Measurements from ENCODE around the gene RAPGEF4.
"Not testable (repeated sequence)": the region's sequence is repeated elsewhere in the genome, so short reads cannot be mapped to it uniquely, and the experiment has no call there.

RAPGEF4 gene

DNA sequence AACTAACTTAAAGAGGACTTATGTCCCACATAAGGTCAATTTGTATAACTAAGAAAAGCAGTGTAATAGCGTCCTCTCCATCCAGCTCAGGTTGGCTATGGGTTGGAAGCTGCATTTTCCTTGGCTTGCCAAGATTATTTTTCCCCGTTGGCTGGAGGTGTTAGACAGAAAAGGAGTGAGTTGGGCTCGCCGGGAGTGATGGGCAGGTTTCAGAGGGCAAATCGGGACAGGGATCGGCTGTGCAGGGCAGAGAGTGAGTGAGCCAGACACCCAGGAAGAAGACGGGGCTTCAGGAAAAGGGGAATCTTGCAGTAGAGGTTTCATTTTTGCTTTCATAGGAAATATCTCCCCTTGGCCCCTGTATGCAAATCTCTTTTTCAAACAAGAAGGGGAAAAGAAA lies 298.5 kb downstream of the RAPGEF4 start:
- TF ChIP-seq, protein P1, sequence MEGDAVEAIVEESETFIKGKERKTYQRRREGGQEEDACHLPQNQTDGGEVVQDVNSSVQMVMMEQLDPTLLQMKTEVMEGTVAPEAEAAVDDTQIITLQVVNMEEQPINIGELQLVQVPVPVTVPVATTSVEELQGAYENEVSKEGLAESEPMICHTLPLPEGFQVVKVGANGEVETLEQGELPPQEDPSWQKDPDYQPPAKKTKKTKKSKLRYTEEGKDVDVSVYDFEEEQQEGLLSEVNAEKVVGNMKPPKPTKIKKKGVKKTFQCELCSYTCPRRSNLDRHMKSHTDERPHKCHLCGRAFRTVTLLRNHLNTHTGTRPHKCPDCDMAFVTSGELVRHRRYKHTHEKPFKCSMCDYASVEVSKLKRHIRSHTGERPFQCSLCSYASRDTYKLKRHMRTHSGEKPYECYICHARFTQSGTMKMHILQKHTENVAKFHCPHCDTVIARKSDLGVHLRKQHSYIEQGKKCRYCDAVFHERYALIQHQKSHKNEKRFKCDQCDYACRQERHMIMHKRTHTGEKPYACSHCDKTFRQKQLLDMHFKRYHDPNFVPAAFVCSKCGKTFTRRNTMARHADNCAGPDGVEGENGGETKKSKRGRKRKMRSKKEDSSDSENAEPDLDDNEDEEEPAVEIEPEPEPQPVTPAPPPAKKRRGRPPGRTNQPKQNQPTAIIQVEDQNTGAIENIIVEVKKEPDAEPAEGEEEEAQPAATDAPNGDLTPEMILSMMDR (IDR thresholded peaks at IDR 0.05; ENCODE audit: low read depth, low read length, missing control alignments), result no peak
- DNase-seq (ENCODE audit: extremely low read depth, low read depth), result no peak
- H3K4me3 ChIP-seq (replicated peaks; ENCODE audit: low read depth, low read length), result no peak overlapping the region

DNA sequence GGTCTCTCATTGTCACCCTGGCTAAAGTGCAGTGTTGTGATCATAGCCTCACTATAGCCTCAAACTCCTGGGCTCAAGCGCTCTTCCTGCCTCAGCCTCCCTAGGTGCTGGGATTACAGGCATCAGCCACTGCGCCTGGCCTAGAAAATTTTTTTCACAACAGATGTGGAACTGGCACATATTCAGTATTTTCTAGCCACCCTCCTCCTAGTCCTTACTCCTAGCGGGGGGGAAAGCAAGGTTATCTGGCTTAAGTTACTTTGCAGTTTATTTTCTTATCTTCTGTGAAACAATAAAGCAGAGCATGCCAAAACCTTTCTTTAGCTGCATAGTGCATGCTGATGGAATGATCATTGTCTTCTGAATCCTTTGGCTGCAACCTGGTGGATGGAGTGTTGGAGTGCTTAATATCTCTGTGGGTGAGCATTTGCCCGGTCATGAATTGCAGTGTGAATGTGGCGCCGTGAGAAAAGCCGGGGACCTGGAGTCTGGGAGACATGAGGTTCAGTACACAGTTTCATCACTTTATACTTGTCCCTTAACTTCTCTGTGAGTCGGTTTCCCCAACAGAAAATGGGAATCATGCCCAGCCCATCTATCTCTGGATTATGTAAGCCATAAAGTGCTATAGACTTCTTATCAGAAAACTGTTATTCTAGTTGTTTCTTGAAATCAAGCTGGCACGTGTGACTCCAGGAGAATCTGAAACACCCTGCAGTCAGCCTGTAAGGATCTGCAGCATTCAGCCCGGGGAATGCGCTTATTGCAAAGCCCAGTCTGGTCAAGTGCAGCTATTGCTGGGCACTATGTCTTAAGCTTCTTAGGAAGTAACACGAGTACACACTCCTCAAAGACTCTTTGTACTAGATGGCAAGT lies 301.8 kb downstream of the RAPGEF4 start:
- H3K4me3 ChIP-seq (replicated peaks; ENCODE audit: low read depth, low read length), result no peak overlapping the region
- no peak for DNase-seq (ENCODE audit: extremely low read depth, low read depth)
- TF ChIP-seq, protein P1 (IDR thresholded peaks at IDR 0.05; ENCODE audit: low read depth, low read length, missing control alignments), result no peak

- not testable (repeated sequence) for H3K4me3 ChIP-seq (replicated peaks; ENCODE audit: low read depth, low read length); DNase-seq (ENCODE audit: extremely low read depth, low read depth)
These were observed 302.6 kb downstream of the RAPGEF4 start for GRCh38 chr2:173038257-173038656.

GRCh38 chr2:173040729-173041128 lies 305.1 kb downstream of the RAPGEF4 start:
- TF ChIP-seq, protein P1 (IDR thresholded peaks at IDR 0.05; ENCODE audit: low read depth, low read length, missing control alignments), result no peak
- DNase-seq (ENCODE audit: extremely low read depth, low read depth), result no peak
- H3K4me3 ChIP-seq (replicated peaks; ENCODE audit: low read depth, low read length), result no peak overlapping the region

DNA sequence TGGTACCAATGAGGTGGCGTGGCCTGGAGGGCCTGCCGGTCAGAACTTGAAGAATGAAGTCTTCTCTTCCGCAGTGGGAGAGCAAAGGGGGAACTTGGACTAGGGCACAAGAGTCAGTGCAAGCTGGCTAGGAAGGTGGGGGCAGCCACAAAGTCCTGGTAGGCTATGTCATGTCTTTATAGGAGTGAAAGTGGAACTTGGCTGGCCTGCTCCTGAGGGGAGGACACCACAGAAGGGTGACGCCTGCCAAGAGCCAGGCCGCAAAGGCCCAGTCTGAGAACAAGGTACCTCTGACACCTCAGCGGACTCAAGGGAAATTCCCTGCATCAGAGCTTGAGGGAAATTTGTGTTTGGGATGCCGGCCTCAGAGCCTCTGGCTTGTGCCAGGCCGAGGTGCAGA lies 307.8 kb downstream of the RAPGEF4 start:
- TF ChIP-seq, protein P1 (IDR thresholded peaks at IDR 0.05; ENCODE audit: low read depth, low read length, missing control alignments), result no peak
- H3K4me3 ChIP-seq (replicated peaks; ENCODE audit: low read depth, low read length), result no peak overlapping the region
- no peak for DNase-seq (ENCODE audit: extremely low read depth, low read depth)

DNA sequence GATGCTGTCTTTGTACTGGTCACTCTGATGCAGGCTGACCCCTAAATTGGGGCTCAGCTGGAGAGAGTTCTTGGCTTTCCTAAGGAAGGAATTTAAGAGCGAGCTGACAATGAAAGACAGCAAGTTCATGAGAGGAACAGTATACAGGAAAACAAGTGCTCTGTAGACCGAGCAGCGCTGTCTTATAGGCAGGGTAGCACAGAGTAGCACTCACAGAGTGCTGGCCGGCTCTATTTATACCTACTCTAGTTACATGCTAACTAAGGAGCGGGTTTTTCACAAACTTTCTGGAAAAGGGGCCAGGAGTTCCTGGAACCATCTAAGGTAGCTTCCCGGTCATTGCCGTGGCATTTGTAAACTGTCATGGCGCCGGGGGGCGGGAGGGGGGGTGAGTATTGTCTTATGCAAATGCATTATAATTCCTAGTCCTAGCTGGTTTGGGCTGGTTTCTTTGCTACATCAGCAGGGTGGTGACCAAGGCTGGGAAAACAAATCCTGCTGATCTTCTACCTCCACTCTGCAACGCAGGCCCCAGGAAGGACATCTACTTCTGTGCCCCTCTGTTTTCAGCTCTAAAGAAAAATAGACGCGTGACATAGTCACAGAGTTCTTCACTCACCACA lies 308.4 kb downstream of the RAPGEF4 start:
- DNase-seq (ENCODE audit: extremely low read depth, low read depth), result no peak
- H3K4me3 ChIP-seq (replicated peaks; ENCODE audit: low read depth, low read length), result no peak overlapping the region

DNA sequence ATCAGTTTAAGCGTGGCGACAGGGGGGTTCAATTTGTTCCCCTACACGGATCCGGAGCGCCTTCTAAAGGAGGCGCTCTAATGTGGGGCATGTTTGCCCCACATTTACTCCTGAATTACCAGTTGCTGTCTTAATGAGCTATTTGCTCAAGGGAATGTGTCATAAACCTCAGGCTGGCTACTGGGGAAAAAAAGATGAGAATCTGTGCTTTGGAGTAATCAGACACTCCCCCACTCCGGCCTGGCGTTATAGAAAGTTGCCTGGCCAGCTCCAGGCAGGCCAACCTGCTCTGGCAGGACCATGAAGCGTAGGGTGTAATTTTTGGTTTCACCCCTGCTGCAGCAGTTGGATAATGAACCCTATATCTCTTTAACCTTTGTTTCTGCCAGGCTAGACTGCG lies 309.0 kb downstream of the RAPGEF4 start:
- DNase-seq (ENCODE audit: extremely low read depth, low read depth), result no peak
- no peak overlapping the region for H3K4me3 ChIP-seq (replicated peaks; ENCODE audit: low read depth, low read length)
- TF ChIP-seq, protein P1 (IDR thresholded peaks at IDR 0.05; ENCODE audit: low read depth, low read length, missing control alignments), result no peak

More for the DNA sequence above, 308.4 kb downstream of the RAPGEF4 start:
- TF ChIP-seq, protein P1 (IDR thresholded peaks at IDR 0.05; ENCODE audit: low read depth, low read length, missing control alignments), result no peak

Data from HFF-Myc (cell line).